Measurements from ENCODE around the gene SPINK1.

DNA sequence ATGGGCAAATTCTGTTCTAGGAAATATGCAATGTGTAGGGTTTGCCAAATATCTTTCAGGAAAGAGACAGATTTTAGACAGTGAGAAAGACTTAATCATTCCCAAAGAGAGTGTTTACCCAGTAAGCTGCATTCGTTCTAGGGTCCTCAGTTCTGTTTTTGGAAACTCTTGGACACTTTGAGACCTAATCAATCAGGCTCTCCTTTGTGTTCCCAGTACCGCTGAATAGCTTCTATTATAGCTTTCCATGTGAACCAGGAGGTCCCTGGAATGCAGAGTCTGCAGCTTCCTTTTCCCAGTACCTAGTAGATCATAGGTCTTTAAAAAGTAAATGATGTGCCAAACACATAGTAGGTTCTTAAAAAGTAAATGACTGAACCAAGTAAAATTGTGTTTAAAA, 11.4 kb upstream of the SPINK1 start:
- TF ChIP-seq, protein P1, sequence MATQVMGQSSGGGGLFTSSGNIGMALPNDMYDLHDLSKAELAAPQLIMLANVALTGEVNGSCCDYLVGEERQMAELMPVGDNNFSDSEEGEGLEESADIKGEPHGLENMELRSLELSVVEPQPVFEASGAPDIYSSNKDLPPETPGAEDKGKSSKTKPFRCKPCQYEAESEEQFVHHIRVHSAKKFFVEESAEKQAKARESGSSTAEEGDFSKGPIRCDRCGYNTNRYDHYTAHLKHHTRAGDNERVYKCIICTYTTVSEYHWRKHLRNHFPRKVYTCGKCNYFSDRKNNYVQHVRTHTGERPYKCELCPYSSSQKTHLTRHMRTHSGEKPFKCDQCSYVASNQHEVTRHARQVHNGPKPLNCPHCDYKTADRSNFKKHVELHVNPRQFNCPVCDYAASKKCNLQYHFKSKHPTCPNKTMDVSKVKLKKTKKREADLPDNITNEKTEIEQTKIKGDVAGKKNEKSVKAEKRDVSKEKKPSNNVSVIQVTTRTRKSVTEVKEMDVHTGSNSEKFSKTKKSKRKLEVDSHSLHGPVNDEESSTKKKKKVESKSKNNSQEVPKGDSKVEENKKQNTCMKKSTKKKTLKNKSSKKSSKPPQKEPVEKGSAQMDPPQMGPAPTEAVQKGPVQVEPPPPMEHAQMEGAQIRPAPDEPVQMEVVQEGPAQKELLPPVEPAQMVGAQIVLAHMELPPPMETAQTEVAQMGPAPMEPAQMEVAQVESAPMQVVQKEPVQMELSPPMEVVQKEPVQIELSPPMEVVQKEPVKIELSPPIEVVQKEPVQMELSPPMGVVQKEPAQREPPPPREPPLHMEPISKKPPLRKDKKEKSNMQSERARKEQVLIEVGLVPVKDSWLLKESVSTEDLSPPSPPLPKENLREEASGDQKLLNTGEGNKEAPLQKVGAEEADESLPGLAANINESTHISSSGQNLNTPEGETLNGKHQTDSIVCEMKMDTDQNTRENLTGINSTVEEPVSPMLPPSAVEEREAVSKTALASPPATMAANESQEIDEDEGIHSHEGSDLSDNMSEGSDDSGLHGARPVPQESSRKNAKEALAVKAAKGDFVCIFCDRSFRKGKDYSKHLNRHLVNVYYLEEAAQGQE (IDR thresholded peaks at IDR 0.05; ENCODE audit: insufficient read depth in 1 of 2, low read depth in 2 of 2, low read length in 2 of 2) = no peak
- no peak for TF ChIP-seq POLR2AphosphoS5 (IDR thresholded peaks at IDR 0.05; ENCODE audit: low read depth, low read length)
